Pancreas (tissue), 10 donors: Measurements from ENCODE around the gene DHCR7. TPM values are rescaled to one million over a fixed set of nuclear protein-coding genes. Genes with fewer than 3 reads are reported as not detected.

Source experiments
- ATAC-seq, 4 donors: fragments of 200-7000 bp; cut with Tn5 transposase; one replicate each; pipeline versions ENCODE4 v1.8.0 to v1.9.1; 2020; ENCODE audit warnings: mild to moderate bottlenecking in 4 of 4, moderate library complexity in 4 of 4
- DNase-seq, 6 donors: peaks; one replicate each; pipeline ENCODE4 v3.0.0-alpha.2; 2020
- FAIRE-seq: peaks from 2 replicates; lab custom pipeline; 2012; peaks lifted over from hg19 to GRCh38; lab: Jason Lieb, UNC
- H3K27ac ChIP-seq, 4 donors: fragments of 200-600 bp; sonication (generic); 1 replicate in 3 of 4; 2 replicates in 1 of 4; pipeline versions ENCODE4 v1.5.0 to v1.8.0; 2020
- H3K27me3 ChIP-seq, 4 donors: fragments of 200-600 bp; one replicate each; pipeline ENCODE4 v1.8.0; 2021
- H3K36me3 ChIP-seq, 3 donors: fragments of 200-600 bp; sonication (generic) in 1 of 3; one replicate each; pipeline versions ENCODE4 v1.5.0 to v1.8.0; 2020 to 2021
- H3K4me1 ChIP-seq, 3 donors: fragments of 200-600 bp; one replicate each; pipeline ENCODE4 v1.8.0; 2021
- H3K4me3 ChIP-seq, 4 donors: fragments of 200-600 bp; sonication (generic) in 2 of 4; one replicate each; pipeline versions ENCODE4 v1.5.0 to v1.8.0; 2020 to 2021
- H3K9me3 ChIP-seq, 4 donors: fragments of 200-600 bp; one replicate each; pipeline ENCODE4 v1.8.0; 2021
- WGBS, 2 donors: extraction: QIAGEN DNeasy Blood & Tissue Kit; methylation state at CpG; one replicate each; pipeline ENCODE4 v1.1.7; 2013; 5-methylcytosine and 5-hydroxymethylcytosine counted together
- intact Hi-C, 3 donors: fragments of 100-400 bp; cut with DNase I; formaldehyde crosslinking; loops; one replicate each; pipeline versions ENCODE4 v1.11.1 to v1.14.2; 2022
- polyA plus RNA-seq, 2 donors: library from polyadenylated mRNA; stranded (reverse); fragments of 200-250 nt; gene quantifications; one replicate each; pipeline ENCODE4 v1.2.3, GENCODE V29; 2013
- total RNA-seq, 6 donors: library from RNA; stranded (reverse); fragmentation: NEBNext Ultra II Directional in 4 of 6; extraction: Animal tissue kit (Norgen Biotek cat#: 25700) in 4 of 6; gene quantifications; one replicate each; pipeline versions ENCODE4 v1.2.1 to v1.2.4, GENCODE V29; 2021 to 2023
- TF ChIP-seq, protein P1 (sequence below), 4 donors: fragments of 200-600 bp; sonication (generic) in 3 of 4; IDR thresholded peaks; one replicate each; pipeline versions ENCODE4 v1.5.0 to v1.8.0; 2021; ENCODE audit warnings: antibody characterized with exemption in 4 of 4
- donor health status: healthy with polysubstance abuse.
- donor health status: DM: no; HTN: no; CAD: no; lungs with moderate emphysema.
- donor health status: DM: no; HTN: no; CAD: no.
- donor health status: control.
- donor health status: control.
- donor health status: Bipolar disorder and iron deficiency.
- donor health status: DM: yes; HTN: yes; CAD: no.
- donor health status: DM: no; HTN: no; CAD: no.
- donor health status: DM: no; HTN: no; CAD: no.
- donor health status: DM: yes; HTN: yes; CAD: no.

The DHCR7 gene
- 10 to 100 TPM in 4 of 6 donors, 1 to 10 TPM in 2; 5.7 to 19.8 (median 13.5) TPM for total RNA-seq
- 10 to 100 TPM in 1 of 2 donors, 1 to 10 TPM in 1; 7.0 to 10.1 TPM for polyA plus RNA-seq

DNA sequence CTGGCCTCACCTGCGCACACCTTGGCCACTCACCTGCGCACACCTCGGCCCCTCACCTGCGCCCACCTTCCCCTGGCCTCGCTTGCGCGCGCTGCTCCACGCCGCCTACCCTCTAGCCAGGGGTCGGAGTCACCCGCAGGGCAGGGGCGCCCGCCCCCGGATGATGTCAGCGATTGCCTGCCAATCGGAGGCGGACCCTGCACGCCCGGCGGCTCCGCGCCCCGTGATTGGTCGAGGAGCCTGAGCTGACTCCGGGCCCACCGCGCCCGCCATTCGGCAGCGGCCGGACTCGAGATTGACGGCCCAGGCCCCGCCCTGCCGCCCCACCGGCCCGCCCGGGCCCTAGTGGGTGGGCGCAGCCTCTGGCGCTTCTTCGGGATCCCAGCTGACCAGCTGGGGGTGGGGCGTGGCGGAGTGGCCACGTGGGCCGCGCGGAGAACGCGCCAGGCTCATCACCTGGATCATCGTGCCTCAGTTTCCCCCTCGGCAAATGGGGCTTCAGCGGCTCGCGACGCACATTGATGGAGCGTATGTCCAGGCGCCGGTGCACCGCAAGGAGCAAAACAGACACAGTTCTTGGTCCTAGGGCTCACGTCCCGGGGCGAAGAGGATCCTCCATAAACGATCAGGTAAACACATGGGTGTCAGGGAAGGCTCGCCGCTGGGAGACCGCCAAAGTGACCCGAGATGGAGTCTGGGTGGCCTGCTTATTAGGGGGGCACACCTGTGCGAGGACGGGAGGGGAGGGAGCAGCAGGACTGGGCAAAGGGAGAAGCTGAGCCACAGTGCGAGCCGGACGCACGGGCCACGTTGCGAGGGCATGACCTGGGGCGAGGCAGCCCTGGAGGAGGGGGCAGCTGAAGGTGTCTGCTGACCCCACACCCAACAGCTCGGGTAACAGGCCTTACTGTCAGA lies at the start of gene DHCR7:
Gene DHCR7 (minus strand): TSS at position 137 of the 915 bp plus-strand sequence. CDS start 3,441 bp downstream, outside the sequence.
- ATAC-seq: peak; percentile 78 to 88 (median 84)
- no peak for FAIRE-seq

GRCh38 chr11:71496421-71496820 lies 48.2 kb upstream of the DHCR7 start:
- Histone ChIP-seq H3K27ac (no peak overlapping the region), H3K4me1 (no peaks in the 10 kb centered on the region), H3K27me3 (no peaks in the 10 kb centered on the region), H3K9me3 (no peaks in the 10 kb centered on the region), H3K4me3 (no peak overlapping the region), H3K36me3 (peaks cover 0 to 40% (median 21%) of the 10 kb centered on the region in 3 donors)
- ATAC-seq (no peak), FAIRE-seq (no peak), DNase-seq (peak in 1 of 6 donors; percentile 1)
- intact Hi-C loops: no loop called here
- TF ChIP-seq, protein P1, sequence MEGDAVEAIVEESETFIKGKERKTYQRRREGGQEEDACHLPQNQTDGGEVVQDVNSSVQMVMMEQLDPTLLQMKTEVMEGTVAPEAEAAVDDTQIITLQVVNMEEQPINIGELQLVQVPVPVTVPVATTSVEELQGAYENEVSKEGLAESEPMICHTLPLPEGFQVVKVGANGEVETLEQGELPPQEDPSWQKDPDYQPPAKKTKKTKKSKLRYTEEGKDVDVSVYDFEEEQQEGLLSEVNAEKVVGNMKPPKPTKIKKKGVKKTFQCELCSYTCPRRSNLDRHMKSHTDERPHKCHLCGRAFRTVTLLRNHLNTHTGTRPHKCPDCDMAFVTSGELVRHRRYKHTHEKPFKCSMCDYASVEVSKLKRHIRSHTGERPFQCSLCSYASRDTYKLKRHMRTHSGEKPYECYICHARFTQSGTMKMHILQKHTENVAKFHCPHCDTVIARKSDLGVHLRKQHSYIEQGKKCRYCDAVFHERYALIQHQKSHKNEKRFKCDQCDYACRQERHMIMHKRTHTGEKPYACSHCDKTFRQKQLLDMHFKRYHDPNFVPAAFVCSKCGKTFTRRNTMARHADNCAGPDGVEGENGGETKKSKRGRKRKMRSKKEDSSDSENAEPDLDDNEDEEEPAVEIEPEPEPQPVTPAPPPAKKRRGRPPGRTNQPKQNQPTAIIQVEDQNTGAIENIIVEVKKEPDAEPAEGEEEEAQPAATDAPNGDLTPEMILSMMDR (IDR thresholded peaks at IDR 0.05): no peak
- 96 to 98% methylated on average over 13 of the region's 13 CpGs for WGBS, 2 donors

More for the DNA sequence above, at the start of gene DHCR7:
- peak; percentile 94 to 98 (median 96) for DNase-seq
- Histone ChIP-seq H3K9me3 (no peaks in the 10 kb centered on the region), H3K4me3 (peak within 1 kb of the TSS; percentile 79 to 90 (median 84)), H3K27me3 (no peaks in the 10 kb centered on the region), H3K27ac (peak within 1 kb of the TSS; percentile 59 to 73 (median 67)), H3K4me1 (peaks cover 7 to 11% (median 11%) of the 10 kb centered on the region in 3 donors), H3K36me3 (no peaks in the 10 kb centered on the region)
- WGBS, 2 donors: 0 to 1% methylated on average over 61 to 78 of the region's 78 CpGs
- TF ChIP-seq, protein P1 (IDR thresholded peaks at IDR 0.05): peak in 1 of 4 donors; percentile 16
- intact Hi-C loops: no loop called here

DNA sequence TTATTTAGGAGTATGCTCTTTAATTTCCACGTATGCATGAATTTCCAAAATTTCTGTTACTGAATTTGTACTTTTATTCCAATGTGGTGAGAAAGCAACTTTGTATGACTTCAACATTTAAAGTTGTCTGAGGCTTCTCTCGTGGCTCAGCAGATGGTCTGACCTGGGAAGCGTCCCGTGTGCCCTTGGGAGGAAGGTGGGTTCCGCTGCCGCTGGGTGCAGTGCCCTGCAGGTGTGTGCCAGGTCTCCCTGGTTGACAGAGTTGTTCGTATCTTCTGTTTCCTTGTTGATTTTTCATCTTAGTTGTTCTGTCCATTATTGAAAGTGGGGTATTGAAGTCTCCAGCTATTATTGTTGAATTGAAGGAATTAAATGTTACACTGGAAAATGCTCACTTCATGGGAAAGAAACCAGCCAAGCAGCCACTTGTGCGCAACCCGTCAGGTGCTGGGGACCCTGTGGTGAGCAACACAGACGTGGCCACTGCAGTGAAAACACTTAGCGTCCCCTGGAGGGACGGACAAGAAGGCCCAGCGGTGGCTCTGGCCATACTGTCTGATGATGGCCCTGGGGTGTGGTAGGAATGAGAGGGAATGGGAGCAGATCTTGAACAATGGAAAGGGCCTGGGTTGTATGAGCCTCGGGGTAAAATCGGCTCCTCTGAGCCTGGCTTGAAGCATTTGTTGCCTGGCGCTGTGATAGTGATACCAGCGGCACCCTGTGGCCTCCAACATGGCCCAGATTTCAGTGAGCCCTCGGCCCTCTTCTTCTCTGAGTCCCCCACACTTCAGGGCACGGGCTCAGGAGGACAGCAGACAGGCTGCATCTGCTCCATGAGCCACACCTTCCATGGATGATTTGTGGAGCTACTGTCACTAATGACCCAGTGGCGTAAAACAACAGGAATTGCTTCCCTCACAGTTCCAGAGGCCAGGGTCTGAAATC lies 47.4 kb upstream of the DHCR7 start:
- Histone ChIP-seq H3K27me3 (no peaks in the 10 kb centered on the region), H3K27ac (no peak overlapping the region), H3K4me1 (no peaks in the 10 kb centered on the region), H3K9me3 (no peaks in the 10 kb centered on the region), H3K4me3 (no peak overlapping the region), H3K36me3 (peaks cover 0 to 38% (median 21%) of the 10 kb centered on the region in 3 donors)
- FAIRE-seq (no peak), DNase-seq (peak in 2 of 6 donors; percentile 2 to 45), ATAC-seq (no peak)
- 94 to 97% methylated on average over 20 of the region's 20 CpGs for WGBS, 2 donors
- TF ChIP-seq, protein P1 (IDR thresholded peaks at IDR 0.05): no peak
- intact Hi-C loops: no loop called here

- ATAC-seq (no peak), FAIRE-seq (no peak), DNase-seq (no peak)
- Histone ChIP-seq H3K4me3 (no peak overlapping the region), H3K36me3 (peaks cover 0 to 18% (median 0%) of the 10 kb centered on the region in 3 donors), H3K27ac (no peak overlapping the region), H3K4me1 (no peaks in the 10 kb centered on the region), H3K9me3 (no peaks in the 10 kb centered on the region), H3K27me3 (no peaks in the 10 kb centered on the region)
- 92 to 94% methylated on average over 9 of the region's 9 CpGs for WGBS, 2 donors
- intact Hi-C loops: no loop called here
- TF ChIP-seq, protein P1 (IDR thresholded peaks at IDR 0.05): no peak
Measured at GRCh38 chr11:71491940-71492339, 43.7 kb upstream of the DHCR7 start.
